ENCODE data around the gene STOML2. TPM values are rescaled to one million over a fixed set of nuclear protein-coding genes. Genes with fewer than 3 reads are reported as not detected.

STOML2 gene
- total and polyA plus RNA-seq, 4 donors: 50.3 to 116 (median 80.7) TPM

GRCh38 chr9:35111001-35111933, 8.3 kb upstream of the STOML2 start:
- peak; percentile 98 to 99 (median 99) for DNase-seq
- H3K4me3 ChIP-seq: peak overlapping the region; percentile 64
- H3K4me1 ChIP-seq (ENCODE audit: control insufficient read depth in 5 of 5, insufficient read depth in 5 of 5, low read length in 5 of 5): peaks cover 14 to 43% (median 28%) of the 10 kb centered on the region in 5 donors
- no peaks in the 10 kb centered on the region for H3K27me3 ChIP-seq (ENCODE audit: control insufficient read depth in 3 of 3, insufficient read depth in 3 of 3, low read length in 2 of 3)
- H3K27ac ChIP-seq (ENCODE audit: low read depth in 1 of 2, low read length in 1 of 2): peak overlapping the region; percentile 91 to 95
- H3K36me3 ChIP-seq (ENCODE audit: control insufficient read depth in 4 of 4, insufficient read depth in 4 of 4, low read length in 4 of 4): peaks cover under 1 to 20% (median 8%) of the 10 kb centered on the region in 4 donors
- H3K9ac ChIP-seq (ENCODE audit: insufficient read depth in 1 of 2, low read length in 2 of 2): peak overlapping the region in 1 of 2 donors; percentile 86
- TF ChIP-seq CTCF (IDR thresholded peaks at IDR 0.05; ENCODE audit: control extremely low read depth, extremely low read depth): no peak
- no peaks in the 10 kb centered on the region for H3K9me3 ChIP-seq (ENCODE audit: control insufficient read depth in 4 of 4, insufficient read depth in 3 of 4, low read length in 3 of 4)
- ATAC-seq (ENCODE audit: insufficient read depth, low FRiP score): peak; percentile 83
- WGBS, 2 donors: 1 to 2% methylated on average over 56 to 57 of the region's 57 CpGs

- WGBS, 2 donors: 43 to 46% methylated on average over 3 of the region's 3 CpGs
- Histone ChIP-seq H3K9ac (ENCODE audit: insufficient read depth in 1 of 2, low read length in 2 of 2) (peak overlapping the region in 1 of 2 donors; percentile 86), H3K9me3 (ENCODE audit: control insufficient read depth in 4 of 4, insufficient read depth in 3 of 4, low read length in 3 of 4) (no peaks in the 10 kb centered on the region), H3K27ac (ENCODE audit: low read depth in 1 of 2, low read length in 1 of 2) (peak overlapping the region in 1 of 2 donors; percentile 91), H3K4me1 (ENCODE audit: control insufficient read depth in 5 of 5, insufficient read depth in 5 of 5, low read length in 5 of 5) (peaks cover 14 to 40% (median 28%) of the 10 kb centered on the region in 5 donors), H3K36me3 (ENCODE audit: control insufficient read depth in 4 of 4, insufficient read depth in 4 of 4, low read length in 4 of 4) (peaks cover 9 to 28% (median 13%) of the 10 kb centered on the region in 4 donors), H3K27me3 (ENCODE audit: control insufficient read depth in 3 of 3, insufficient read depth in 3 of 3, low read length in 2 of 3) (no peaks in the 10 kb centered on the region), H3K4me3 (no peak overlapping the region)
- ATAC-seq (ENCODE audit: insufficient read depth, low FRiP score) (no peak), DNase-seq (no peak)
- no peak for TF ChIP-seq CTCF (IDR thresholded peaks at IDR 0.05; ENCODE audit: control extremely low read depth, extremely low read depth)
Measured at GRCh38 chr9:35110327-35110761, 7.4 kb upstream of the STOML2 start.

GRCh38 chr9:35108946-35109575, 6.1 kb upstream of the STOML2 start:
- Histone ChIP-seq H3K4me3 (no peak overlapping the region), H3K9me3 (ENCODE audit: control insufficient read depth in 4 of 4, insufficient read depth in 3 of 4, low read length in 3 of 4) (no peaks in the 10 kb centered on the region), H3K27me3 (ENCODE audit: control insufficient read depth in 3 of 3, insufficient read depth in 3 of 3, low read length in 2 of 3) (no peaks in the 10 kb centered on the region), H3K4me1 (ENCODE audit: control insufficient read depth in 5 of 5, insufficient read depth in 5 of 5, low read length in 5 of 5) (peaks cover 8 to 28% (median 18%) of the 10 kb centered on the region in 5 donors), H3K27ac (ENCODE audit: low read depth in 1 of 2, low read length in 1 of 2) (peak overlapping the region in 1 of 2 donors; percentile 6), H3K9ac (ENCODE audit: insufficient read depth in 1 of 2, low read length in 2 of 2) (no peak overlapping the region), H3K36me3 (ENCODE audit: control insufficient read depth in 4 of 4, insufficient read depth in 4 of 4, low read length in 4 of 4) (peaks cover 10 to 34% (median 18%) of the 10 kb centered on the region in 4 donors)
- ATAC-seq (ENCODE audit: insufficient read depth, low FRiP score) (no peak), DNase-seq (no peak)
- WGBS, 2 donors: 35 to 50% methylated on average over 8 of the region's 8 CpGs
- TF ChIP-seq CTCF (IDR thresholded peaks at IDR 0.05; ENCODE audit: control extremely low read depth, extremely low read depth): no peak
